Measurements from ENCODE around the gene JAK2. TPM values are rescaled to one million over a fixed set of nuclear protein-coding genes. Genes with fewer than 3 reads are reported as not detected.

The JAK2 gene
- total and polyA plus RNA-seq, 10 of the 15 experiments (the other 5 are each of a cell fraction or from before 2014, with no cell fraction given), result 4.1 to 22.9 (median 13.7) TPM

- Histone ChIP-seq H3K4me2 (ENCODE audit: control insufficient read depth, insufficient read depth) (no peak overlapping the region; the same call in none of the 2 replicates), H3K4me3 (no peak overlapping the region), H3K27ac (ENCODE audit: control insufficient read depth, insufficient read depth) (no peak overlapping the region; the same call in 1 of the 2 replicates), H3K36me3 (ENCODE audit: control insufficient read depth in 2 of 2, insufficient read depth in 2 of 2, low read length in 1 of 2) (no peaks in the 10 kb centered on the region), H3K9me3 (replicated peaks; ENCODE audit: control insufficient read depth, insufficient read depth, low read length) (peaks cover 3% of the 10 kb centered on the region), H4K20me1 (ENCODE audit: control insufficient read depth, insufficient read depth) (no peaks in the 10 kb centered on the region), H3K4me1 (ENCODE audit: control insufficient read depth, insufficient read depth, low read length) (peaks cover 4% of the 10 kb centered on the region), H3K79me2 (ENCODE audit: control insufficient read depth, insufficient read depth, low read length) (no peaks in the 10 kb centered on the region), H2AFZ (ENCODE audit: control insufficient read depth, low read depth, low read length) (peak overlapping the region; percentile 37), H3K9ac (ENCODE audit: control insufficient read depth, insufficient read depth, low read length) (no peak overlapping the region), H3K27me3 (replicated peaks in 1 of 2; ENCODE audit: control insufficient read depth in 2 of 2, insufficient read depth in 2 of 2, low read length in 1 of 2) (no peaks in the 10 kb centered on the region)
- no TSS peak for BruUV-seq (replicated peaks)
- 70% methylated on average over 2 of the region's 2 CpGs for WGBS (ENCODE audit: insufficient coverage, insufficient replicate concordance, low lambda C conversion rate, missing lambda C conversion rate)
- TF ChIP-seq E2F8 (IDR thresholded peaks at IDR 0.05; ENCODE audit: low read depth, partially characterized antibody), result no peak
- no peak for TF ChIP-seq SIX5 (IDR thresholded peaks at IDR 0.05; ENCODE audit: low read depth, low read length, severe bottlenecking)
- no peak for TF ChIP-seq RELB (IDR thresholded peaks at IDR 0.05; ENCODE audit: low read depth)
- TF ChIP-seq KAT2A (conservative IDR thresholded peaks at IDR 0.05; ENCODE audit: control insufficient read depth, low read depth, low read length), result no peak
- no peak for TF ChIP-seq RAD51 (IDR thresholded peaks at IDR 0.05)
- no peak for TF ChIP-seq BCLAF1 (IDR thresholded peaks at IDR 0.05)
- TF ChIP-seq ELK1 (IDR thresholded peaks at IDR 0.05; ENCODE audit: low read depth, low read length), result no peak
- TF ChIP-seq SMAD5 (IDR thresholded peaks at IDR 0.05; ENCODE audit: low read depth), result no peak
- TF ChIP-seq KLF5 (IDR thresholded peaks at IDR 0.05; ENCODE audit: partially characterized antibody), result no peak
- no peak for TF ChIP-seq RBBP5 (conservative IDR thresholded peaks at IDR 0.05)
- no peak for TF ChIP-seq ETV6 (conservative IDR thresholded peaks at IDR 0.05 in 1 of 2, IDR thresholded peaks at IDR 0.05 in 1 of 2; ENCODE audit: borderline replicate concordance in 1 of 2, low read depth in 1 of 2)
- no peak for TF ChIP-seq EP300 (IDR thresholded peaks at IDR 0.05; ENCODE audit: borderline replicate concordance in 1 of 2, control insufficient read depth in 1 of 2, low read depth in 2 of 2, low read length in 2 of 2)
- ChIA-PET CTCF (interaction anchor here (0.9 to 1.5 kb wide), 3 partner anchors 18 to 40 kb away, joined by 3 to 5 read pairs (median 3); no protein-coding TSS in a partner anchor), POLR2A (interaction anchor here (0.7 to 1.2 kb wide), 2 partner anchors 21 to 23 kb away, joined by 3 to 4 read pairs; no protein-coding TSS in a partner anchor), RAD21 (ENCODE audit: unreplicated experiment) (interaction anchor here (1.0 to 2.9 kb wide), 2 partner anchors 17 to 22 kb away, joined by 4 to 7 read pairs; no protein-coding TSS in a partner anchor), SMC1A (ENCODE audit: uncharacterized antibody, unreplicated experiment) (interaction anchor here (0.6 to 2.4 kb wide), 13 partner anchors 9 to 257 kb away, joined by 3 to 11 read pairs (median 4); no protein-coding TSS in a partner anchor)
- DNase-seq (ENCODE audit: low read depth, low spot score), result no peak
- peak; percentile 67 for ATAC-seq
- intact Hi-C loops (cut with micrococcal nuclease; ENCODE audit: unreplicated experiment), result no loop called here
- in situ Hi-C loops (cut with MboI), result no loop called here
- FAIRE-seq, result no peak
Measured at GRCh38 chr9:4965174-4965821, 19.8 kb upstream of the JAK2 start.
